Peyer's patch (tissue), 4 donors: ENCODE results near the gene TMPRSS11E. TPM values are rescaled to one million over a fixed set of nuclear protein-coding genes. Genes with fewer than 3 reads are reported as not detected.
"Not testable (repeated sequence)": the region's sequence is repeated elsewhere in the genome, so short reads cannot be mapped to it uniquely, and the experiment has no call there.

Experiments
- DNase-seq, 3 donors: peaks; one replicate each; pipeline ENCODE4 v3.0.0-alpha.2; 2017 to 2019
- H3K27ac ChIP-seq, 4 donors: fragments of 200-600 bp; sonication (generic); one replicate each; pipeline ENCODE4 v1.5.1; 2016 to 2019
- H3K27me3 ChIP-seq, 2 donors: fragments of 200-600 bp; sonication (generic); one replicate each; pipeline ENCODE4 v1.5.1; 2019
- H3K36me3 ChIP-seq, 3 donors: fragments of 200-600 bp; sonication (generic); one replicate each; pipeline ENCODE4 v1.5.1; 2016 to 2019
- H3K4me1 ChIP-seq, 4 donors: fragments of 200-600 bp; sonication (generic); one replicate each; pipeline ENCODE4 v1.5.1; 2016 to 2019
- H3K4me3 ChIP-seq, 4 donors: fragments of 200-600 bp; sonication (generic); 1 replicate in 3 of 4; 2 replicates in 1 of 4; pipeline ENCODE4 v1.5.1; 2016 to 2019; ENCODE audit warnings: mild to moderate bottlenecking in 1 of 4
- H3K9me3 ChIP-seq, 4 donors: fragments of 200-600 bp; sonication (generic); one replicate each; pipeline ENCODE4 v1.5.1; 2016 to 2019; ENCODE audit warnings: mild to moderate bottlenecking in 1 of 4
- CTCF ChIP-seq, 6 experiments: fragments of 450-650 bp in 4 of 6; fragments of 200-600 bp in 2 of 6; sonication (generic) in 1 of 6; IDR thresholded peaks; one replicate each; pipeline ENCODE4 v1.5.1; 2017 to 2019; ENCODE audit warnings: antibody characterized with exemption in 6 of 6, mild to moderate bottlenecking in 3 of 6, moderate library complexity in 1 of 6
- POLR2A ChIP-seq, 2 donors: fragments of 450-650 bp; IDR thresholded peaks; one replicate each; pipeline ENCODE4 v1.5.1; 2017; ENCODE audit warnings: antibody characterized with exemption in 2 of 2, mild to moderate bottlenecking in 2 of 2, moderate library complexity in 2 of 2
- total RNA-seq, 4 donors: library from RNA; depleted of rRNA; stranded (reverse); fragments of >200 nt; gene quantifications; one replicate each; pipeline ENCODE4 v1.1.0, GENCODE V29; 2016

Gene TMPRSS11E
- total RNA-seq, 4 donors from 2014 or later, result not detected

- H3K27ac ChIP-seq, result no peak overlapping the region
- H3K36me3 ChIP-seq, result no peaks in the 10 kb centered on the region
- no peak for TF ChIP-seq CTCF (IDR thresholded peaks at IDR 0.05)
- TF ChIP-seq POLR2A (IDR thresholded peaks at IDR 0.05), result no peak
- H3K9me3 ChIP-seq, result no peaks in the 10 kb centered on the region
- H3K4me3 ChIP-seq, result no peak overlapping the region
- no peaks in the 10 kb centered on the region for H3K27me3 ChIP-seq
- no peak for DNase-seq
- H3K4me1 ChIP-seq, result no peaks in the 10 kb centered on the region
These were observed 71.6 kb downstream of the TMPRSS11E start for GRCh38 chr4:68518889-68519288.

GRCh38 chr4:68520985-68521384, 73.7 kb downstream of the TMPRSS11E start:
- H3K27ac ChIP-seq, result no peak overlapping the region
- no peak overlapping the region for H3K4me3 ChIP-seq
- TF ChIP-seq CTCF (IDR thresholded peaks at IDR 0.05) (no peak), POLR2A (IDR thresholded peaks at IDR 0.05) (no peak)
- no peaks in the 10 kb centered on the region for H3K36me3 ChIP-seq
- no peak for DNase-seq
- no peaks in the 10 kb centered on the region for H3K4me1 ChIP-seq
- no peaks in the 10 kb centered on the region for H3K27me3 ChIP-seq
- H3K9me3 ChIP-seq, result no peaks in the 10 kb centered on the region

GRCh38 chr4:68522232-68522631, 75.0 kb downstream of the TMPRSS11E start:
- not testable (repeated sequence) for H3K4me1 ChIP-seq, H3K27ac ChIP-seq, DNase-seq, H3K9me3 ChIP-seq, H3K4me3 ChIP-seq, H3K36me3 ChIP-seq, H3K27me3 ChIP-seq

- no peak for DNase-seq
- H3K27me3 ChIP-seq, result no peaks in the 10 kb centered on the region
- no peak overlapping the region for H3K4me3 ChIP-seq
- H3K36me3 ChIP-seq, result no peaks in the 10 kb centered on the region
- no peaks in the 10 kb centered on the region for H3K4me1 ChIP-seq
- no peak overlapping the region for H3K27ac ChIP-seq
- no peaks in the 10 kb centered on the region for H3K9me3 ChIP-seq
- TF ChIP-seq POLR2A (IDR thresholded peaks at IDR 0.05), result no peak
- TF ChIP-seq CTCF (IDR thresholded peaks at IDR 0.05), result no peak
These were observed 88.7 kb downstream of the TMPRSS11E start for GRCh38 chr4:68535974-68536373.

GRCh38 chr4:68536375-68536774, 89.1 kb downstream of the TMPRSS11E start:
- TF ChIP-seq CTCF (IDR thresholded peaks at IDR 0.05) (no peak), POLR2A (IDR thresholded peaks at IDR 0.05) (no peak)
- Histone ChIP-seq H3K36me3 (no peaks in the 10 kb centered on the region), H3K4me1 (no peaks in the 10 kb centered on the region), H3K4me3 (no peak overlapping the region), H3K27ac (no peak overlapping the region), H3K9me3 (no peaks in the 10 kb centered on the region), H3K27me3 (no peaks in the 10 kb centered on the region)
- no peak for DNase-seq

- H3K27me3 ChIP-seq, H3K27ac ChIP-seq, H3K9me3 ChIP-seq, H3K4me3 ChIP-seq, DNase-seq, H3K4me1 ChIP-seq: not testable (repeated sequence)
- H3K36me3 ChIP-seq, result peaks cover 0 to 12% (median 0%) of the 10 kb centered on the region in 3 donors
These were observed 95.5 kb downstream of the TMPRSS11E start for GRCh38 chr4:68542742-68543141.

Other genes starting within 250 kb of the TMPRSS11E start
- gene TMPRSS11B, start 201.8 kb upstream of the TMPRSS11E start, total RNA-seq, result not detected
- gene YTHDC1, start 97.4 kb upstream of the TMPRSS11E start, total RNA-seq, result 100 to 1,000 TPM in 1 of 4 donors, 10 to 100 TPM in 3; 65.0 to 137 (median 83.3) TPM
- gene UGT2B17, start 128.9 kb downstream of the TMPRSS11E start, total RNA-seq, result 1,000 to 10,000 TPM in 1 of 4 donors, 100 to 1,000 TPM in 2, 1 to 10 TPM in 1; 4.1 to 1,553 (median 328) TPM
- 10 to 100 TPM in 3 of 4 donors, not detected in 1; 13.0 to 76.4 (median 24.0) TPM for gene UGT2B15, start 223.2 kb downstream of the TMPRSS11E start, total RNA-seq